OCI-LY7 (cell line): Measurements from ENCODE around the gene PLXDC2. TPM values are rescaled to one million over a fixed set of nuclear protein-coding genes. Genes with fewer than 3 reads are reported as not detected.
"Not testable (repeated sequence)": the region's sequence is repeated elsewhere in the genome, so short reads cannot be mapped to it uniquely, and the experiment has no call there.

Experiments used
- BruUV-seq: library from RNA; stranded (reverse); fragments of 400-500 nt; replicated peaks from 2 replicates; lab custom pipeline; 2021; lab: Mats Ljungman, UMichigan
- CTCF ChIA-PET: fragments of 300-600 bp; sonication (Branson Sonifier 250); formaldehyde crosslinking; loops from one replicate; lab custom pipeline; 2022; ENCODE audit warnings: antibody characterized with exemption; ENCODE audit not compliant: unreplicated experiment; lab: Charles Lee
- POLR2A ChIA-PET: fragments of 300-600 bp; sonication (Branson Sonifier 250); formaldehyde crosslinking; loops from one replicate; lab custom pipeline; 2022; ENCODE audit warnings: antibody characterized with exemption; lab: Charles Lee
- DNase-seq: peaks from one replicate; pipeline ENCODE4 v3.0.0-alpha.2; 2015; ENCODE audit warnings: low spot score
- H2AFZ ChIP-seq: fragments of 200-600 bp; sonication (generic), shearing (Covaris generic); 2 replicates; pipeline ENCODE4 v1.6.1; 2014; ENCODE audit warnings: mild to moderate bottlenecking, antibody characterized with exemption, low read length, moderate library complexity
- H3K27ac ChIP-seq: fragments of 200-600 bp; sonication (generic); 2 replicates; pipeline ENCODE4 v1.5.1; 2014; ENCODE audit warnings: mixed run types, low read depth, mild to moderate bottlenecking, moderate library complexity, low read length, inconsistent platforms; ENCODE audit not compliant: poor library complexity, severe bottlenecking
- H3K36me3 ChIP-seq: fragments of 200-600 bp; sonication (generic); 2 replicates; pipeline ENCODE4 v1.6.1; 2014; ENCODE audit warnings: mild to moderate bottlenecking, antibody characterized with exemption, low read length, moderate library complexity, mixed read lengths; ENCODE audit not compliant: insufficient read depth
- H3K4me1 ChIP-seq: fragments of 200-600 bp; sonication (generic); 2 replicates; pipeline ENCODE4 v1.5.1; 2014; ENCODE audit warnings: mild to moderate bottlenecking, low read length; ENCODE audit not compliant: insufficient read depth, poor library complexity, severe bottlenecking
- H3K4me2 ChIP-seq: fragments of 200-600 bp; sonication (generic); 2 replicates; pipeline ENCODE4 v1.6.1; 2014; ENCODE audit warnings: mild to moderate bottlenecking, low read length
- H3K4me3 ChIP-seq: fragments of 200-600 bp; sonication (generic); 2 replicates; pipeline ENCODE4 v1.5.1; 2014; ENCODE audit warnings: mild to moderate bottlenecking, low read depth, low read length; ENCODE audit not compliant: poor library complexity, severe bottlenecking
- H3K79me2 ChIP-seq: fragments of 200-600 bp; sonication (generic); 2 replicates; pipeline ENCODE4 v1.6.1; 2016; ENCODE audit warnings: low read depth, mild to moderate bottlenecking, low read length, moderate library complexity, mixed read lengths; ENCODE audit not compliant: insufficient read depth
- H3K9me2 ChIP-seq: fragments of 200-600 bp; sonication (generic); 2 replicates; pipeline ENCODE4 v1.6.1; 2016; ENCODE audit warnings: mild to moderate bottlenecking, low read length, mixed read lengths; ENCODE audit not compliant: insufficient read depth
- H3K9me3 ChIP-seq: fragments of 200-600 bp; sonication (generic); 2 replicates; pipeline ENCODE4 v1.6.1; 2014; ENCODE audit warnings: mild to moderate bottlenecking, mixed run types, low read length, mixed read lengths
- H4K20me1 ChIP-seq: fragments of 200-600 bp; sonication (generic); 2 replicates; pipeline ENCODE4 v1.6.1; 2014; ENCODE audit warnings: mild to moderate bottlenecking, antibody characterized with exemption, low read length, moderate library complexity, mixed read lengths; ENCODE audit not compliant: insufficient read depth
- CTCF ChIP-seq: fragments of 200-600 bp; sonication (generic); conservative IDR thresholded peaks from 2 replicates; pipeline ENCODE4 v1.5.1; 2014; ENCODE audit warnings: mild to moderate bottlenecking, antibody characterized with exemption, low read length, moderate library complexity, mixed read lengths
- EZH2phosphoT487 ChIP-seq: fragments of 200-600 bp; sonication (generic); IDR thresholded peaks from 2 replicates; pipeline ENCODE4 v1.6.1; 2018; ENCODE audit warnings: low read depth, borderline replicate concordance, mild to moderate bottlenecking, mixed run types, antibody characterized with exemption, low read length, moderate library complexity, mixed read lengths
- intact Hi-C: fragments of 100-400 bp; cut with micrococcal nuclease; formaldehyde crosslinking; loops from one replicate; pipeline ENCODE4 v1.10.0; 2022; ENCODE audit not compliant: unreplicated experiment
- total RNA-seq, 2 experiments: library from RNA; depleted of rRNA in 1 of 2; stranded (reverse); fragments of >200 nt in 1 of 2; shearing (Covaris generic) in 1 of 2; gene quantifications; 2 replicates each; pipeline ENCODE4 v1.2.3, GENCODE V29; 2014 to 2022

PLXDC2 gene
- total RNA-seq, 2 experiments from 2014 or later: not detected

- CTCF ChIA-PET: no interaction called here
- Histone ChIP-seq H3K79me2 (no peaks in the 10 kb centered on the region), H3K4me1 (no peaks in the 10 kb centered on the region), H3K27ac (no peak overlapping the region), H3K4me2 (no peak overlapping the region), H3K9me2 (no peaks in the 10 kb centered on the region), H3K9me3 (no peaks in the 10 kb centered on the region), H3K36me3 (no peaks in the 10 kb centered on the region), H2AFZ (no peak overlapping the region), H4K20me1 (no peaks in the 10 kb centered on the region), H3K4me3 (no peak overlapping the region)
- no peak for DNase-seq
- TF ChIP-seq CTCF (no peak), EZH2phosphoT487 (no peak)
- POLR2A ChIA-PET: interaction anchor here (0.6 to 2.0 kb wide), 3 partner anchors 10 to 1287 kb away, joined by 3 to 5 read pairs (median 4); no protein-coding TSS in a partner anchor
- intact Hi-C loops: no loop called here
- no TSS peak for BruUV-seq
Observed at GRCh38 chr10:20040012-20040411, 223.8 kb downstream of the PLXDC2 start.

GRCh38 chr10:20041931-20042330 lies 225.7 kb downstream of the PLXDC2 start:
- no peaks in the 10 kb centered on the region for H3K9me3 ChIP-seq
- H3K4me2 ChIP-seq: no peak overlapping the region
- H3K9me2 ChIP-seq: no peaks in the 10 kb centered on the region
- ChIA-PET POLR2A (no interaction called here), CTCF (no interaction called here)
- H3K27ac ChIP-seq: no peak overlapping the region
- no peaks in the 10 kb centered on the region for H4K20me1 ChIP-seq
- TF ChIP-seq CTCF: no peak
- TF ChIP-seq EZH2phosphoT487: no peak
- no peak for DNase-seq
- no peaks in the 10 kb centered on the region for H3K79me2 ChIP-seq
- H3K4me1 ChIP-seq: no peaks in the 10 kb centered on the region
- intact Hi-C loops: no loop called here
- BruUV-seq: no TSS peak
- H3K4me3 ChIP-seq: no peak overlapping the region
- no peak overlapping the region for H2AFZ ChIP-seq
- no peaks in the 10 kb centered on the region for H3K36me3 ChIP-seq

GRCh38 chr10:20045100-20045499 lies 228.9 kb downstream of the PLXDC2 start:
- H3K79me2 ChIP-seq, H3K4me2 ChIP-seq, H3K27ac ChIP-seq, POLR2A ChIA-PET, BruUV-seq, CTCF ChIA-PET, intact Hi-C loops, DNase-seq, H4K20me1 ChIP-seq, H3K9me3 ChIP-seq, H3K4me3 ChIP-seq, H3K9me2 ChIP-seq, H3K4me1 ChIP-seq, H3K36me3 ChIP-seq, H2AFZ ChIP-seq: not testable (repeated sequence)
